Uterus (tissue), 2 donors: ENCODE results near the gene SELPLG.

ENCODE experiments used
- POLR2A ChIP-seq, 2 donors: fragments of 450-650 bp; IDR thresholded peaks; one replicate each; pipeline ENCODE4 v1.6.1; 2016; ENCODE audit warnings: antibody characterized with exemption in 2 of 2, mild to moderate bottlenecking in 1 of 2, moderate library complexity in 1 of 2
- TF ChIP-seq, protein P1 (sequence below), 4 experiments: fragments of 200-600 bp in 2 of 4; fragments of 450-650 bp in 2 of 4; sonication (generic) in 2 of 4; IDR thresholded peaks; one replicate each; pipeline ENCODE4 v1.5.1; 2016 to 2019; ENCODE audit warnings: antibody characterized with exemption in 4 of 4, mild to moderate bottlenecking in 2 of 4, moderate library complexity in 1 of 4

- TF ChIP-seq, protein P1, sequence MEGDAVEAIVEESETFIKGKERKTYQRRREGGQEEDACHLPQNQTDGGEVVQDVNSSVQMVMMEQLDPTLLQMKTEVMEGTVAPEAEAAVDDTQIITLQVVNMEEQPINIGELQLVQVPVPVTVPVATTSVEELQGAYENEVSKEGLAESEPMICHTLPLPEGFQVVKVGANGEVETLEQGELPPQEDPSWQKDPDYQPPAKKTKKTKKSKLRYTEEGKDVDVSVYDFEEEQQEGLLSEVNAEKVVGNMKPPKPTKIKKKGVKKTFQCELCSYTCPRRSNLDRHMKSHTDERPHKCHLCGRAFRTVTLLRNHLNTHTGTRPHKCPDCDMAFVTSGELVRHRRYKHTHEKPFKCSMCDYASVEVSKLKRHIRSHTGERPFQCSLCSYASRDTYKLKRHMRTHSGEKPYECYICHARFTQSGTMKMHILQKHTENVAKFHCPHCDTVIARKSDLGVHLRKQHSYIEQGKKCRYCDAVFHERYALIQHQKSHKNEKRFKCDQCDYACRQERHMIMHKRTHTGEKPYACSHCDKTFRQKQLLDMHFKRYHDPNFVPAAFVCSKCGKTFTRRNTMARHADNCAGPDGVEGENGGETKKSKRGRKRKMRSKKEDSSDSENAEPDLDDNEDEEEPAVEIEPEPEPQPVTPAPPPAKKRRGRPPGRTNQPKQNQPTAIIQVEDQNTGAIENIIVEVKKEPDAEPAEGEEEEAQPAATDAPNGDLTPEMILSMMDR (IDR thresholded peaks at IDR 0.05): no peak
- TF ChIP-seq POLR2A (IDR thresholded peaks at IDR 0.05): no peak
These were observed 15.4 kb upstream of the SELPLG start for GRCh38 chr12:108649126-108649525.
